Adrenal gland (tissue), 5 donors: ENCODE measurements around the gene LCA5.
"Not testable (repeated sequence)": the region's sequence is repeated elsewhere in the genome, so short reads cannot be mapped to it uniquely, and the experiment has no call there.

Source experiments
- CTCF ChIP-seq, 6 experiments: fragments of 450-650 bp in 4 of 6; fragments of 200-600 bp in 2 of 6; sonication (generic) in 1 of 6; IDR thresholded peaks; 1 replicate in 5 of 6; 2 replicates in 1 of 6; pipeline versions ENCODE4 v1.5.1 to v1.8.0; 2016 to 2021; ENCODE audit warnings: antibody characterized with exemption in 6 of 6, mild to moderate bottlenecking in 2 of 6, moderate library complexity in 1 of 6
- POLR2A ChIP-seq, 2 donors: fragments of 450-650 bp; IDR thresholded peaks; one replicate each; pipeline ENCODE4 v1.6.1; 2017; ENCODE audit warnings: antibody characterized with exemption in 2 of 2, mild to moderate bottlenecking in 2 of 2, moderate library complexity in 1 of 2
- donor health status: DM: no; HTN: no; CAD: no.

DNA sequence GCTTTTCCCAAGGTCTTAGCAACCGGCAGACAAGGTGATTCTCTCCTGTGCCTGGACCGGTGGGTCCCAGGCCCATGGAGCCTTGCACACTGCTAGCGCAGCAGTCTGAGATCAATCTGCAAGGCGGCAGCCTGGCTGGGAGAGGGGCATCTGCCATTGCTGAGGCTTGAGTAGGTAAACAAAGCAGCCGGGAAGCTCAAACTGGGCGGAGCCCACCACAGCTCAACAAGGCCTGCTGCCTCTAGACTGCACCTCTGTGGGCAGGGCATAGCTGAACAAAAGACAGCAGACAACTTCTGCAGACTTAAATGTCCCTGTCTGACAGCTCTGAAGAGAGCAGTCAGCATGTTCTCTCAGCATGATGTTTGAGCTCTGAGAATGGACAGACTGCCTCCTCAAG, 40.7 kb upstream of the LCA5 start:
- TF ChIP-seq CTCF, POLR2A (IDR thresholded peaks at IDR 0.05): not testable (repeated sequence)
